WTC11 (cell line): ENCODE data around the gene CCNA2. TPM values are rescaled to one million over a fixed set of nuclear protein-coding genes. Genes with fewer than 3 reads are reported as not detected.

Experiments used
- ATAC-seq: fragments of 200-7000 bp; cut with Tn5 transposase; 2 replicates; pipeline ENCODE4 v1.10.0; 2021; ENCODE audit warnings: mild to moderate bottlenecking, moderate library complexity
- CTCF ChIA-PET: fragments of 300-600 bp; sonication (Branson Sonifier 250); formaldehyde crosslinking; loops from one replicate; lab custom pipeline; 2021; ENCODE audit warnings: antibody characterized with exemption; lab: Charles Lee
- POLR2A ChIA-PET: fragments of 350-600 bp; sonication (Branson Sonifier 250); formaldehyde crosslinking; loops from one replicate; lab custom pipeline; 2021; ENCODE audit warnings: antibody characterized with exemption; lab: Charles Lee
- DNase-seq: peaks from one replicate; pipeline ENCODE4 v3.0.0; 2021; ENCODE audit warnings: low spot score
- H3K27ac Mint-ChIP-seq: 2 replicates; pipeline ENCODE4 v1.8.0; 2021; ENCODE audit warnings: mixed read lengths
- H3K27me3 Mint-ChIP-seq: 2 replicates; pipeline ENCODE4 v1.8.0; 2021; ENCODE audit warnings: low read depth, mild to moderate bottlenecking, moderate library complexity, mixed read lengths
- H3K36me3 Mint-ChIP-seq: 2 replicates; pipeline ENCODE4 v1.8.0; 2021; ENCODE audit warnings: mixed read lengths
- H3K4me1 Mint-ChIP-seq: 2 replicates; pipeline ENCODE4 v1.8.0; 2022; ENCODE audit warnings: mixed read lengths
- H3K4me3 Mint-ChIP-seq: 2 replicates; pipeline ENCODE4 v1.8.0; 2021; ENCODE audit warnings: mild to moderate bottlenecking, moderate library complexity, mixed read lengths
- H3K9me3 Mint-ChIP-seq: 2 replicates; pipeline ENCODE4 v1.8.0; 2021; ENCODE audit warnings: mixed read lengths
- CREM ChIP-seq: sonication (generic); formaldehyde crosslinking; IDR thresholded peaks from 2 replicates; pipeline ENCODE4 v1.8.1; 2022; ENCODE audit warnings: mild to moderate bottlenecking, missing genetic modification reagents, moderate library complexity
- GABPB1 ChIP-seq: sonication (generic); formaldehyde crosslinking; IDR thresholded peaks from 2 replicates; pipeline ENCODE4 v1.8.1; 2023; ENCODE audit warnings: mild to moderate bottlenecking, missing genetic modification reagents
- GTF2I ChIP-seq: fragments of 250-450 bp; sonication (Bioruptor Pico); conservative IDR thresholded peaks from 2 replicates; pipeline ENCODE4 v1.4.0; 2021; ENCODE audit warnings: mild to moderate bottlenecking
- HMGA2 ChIP-seq: fragments of 250-450 bp; sonication (Bioruptor Pico); IDR thresholded peaks from 2 replicates; pipeline ENCODE4 v1.4.0; 2021; ENCODE audit warnings: mild to moderate bottlenecking, moderate library complexity
- KAT7 ChIP-seq: sonication (generic); formaldehyde crosslinking; IDR thresholded peaks from 2 replicates; pipeline ENCODE4 v1.8.1; 2023; ENCODE audit warnings: missing genetic modification reagents, mild to moderate bottlenecking, borderline replicate concordance
- MYBL2 ChIP-seq: sonication (generic); formaldehyde crosslinking; IDR thresholded peaks from 2 replicates; pipeline ENCODE4 v1.8.1; 2023; ENCODE audit warnings: mild to moderate bottlenecking, moderate library complexity, missing genetic modification reagents
- RORB ChIP-seq: fragments of 250-450 bp; sonication (Bioruptor Pico); IDR thresholded peaks from 2 replicates; pipeline ENCODE4 v1.9.0; 2021; ENCODE audit warnings: mild to moderate bottlenecking
- SMAD3 ChIP-seq: sonication (generic); formaldehyde crosslinking; IDR thresholded peaks from 2 replicates; pipeline ENCODE4 v1.8.0; 2022; ENCODE audit warnings: missing genetic modification reagents, mild to moderate bottlenecking, borderline replicate concordance
- SP1 ChIP-seq: sonication (generic); formaldehyde crosslinking; conservative IDR thresholded peaks from 2 replicates; pipeline ENCODE4 v1.8.1; 2022; ENCODE audit warnings: missing genetic modification reagents
- TEAD1 ChIP-seq: sonication (generic); formaldehyde crosslinking; IDR thresholded peaks from 2 replicates; pipeline ENCODE4 v1.8.0; 2022; ENCODE audit warnings: mild to moderate bottlenecking, missing genetic modification reagents
- ZNF671 ChIP-seq: fragments of 250-450 bp; sonication (Bioruptor Pico); IDR thresholded peaks from 2 replicates; pipeline ENCODE4 v1.8.0; 2021; ENCODE audit warnings: mild to moderate bottlenecking
- total RNA-seq: library from RNA; stranded (reverse); gene quantifications from 3 replicates; pipeline ENCODE4 v1.2.3, GENCODE V29; 2021
- TF ChIP-seq, protein P1 (sequence below): sonication (generic); formaldehyde crosslinking; IDR thresholded peaks from 2 replicates; pipeline ENCODE4 v1.8.0; 2023; ENCODE audit warnings: mild to moderate bottlenecking, missing genetic modification reagents
- TF ChIP-seq, protein P2 (sequence below): sonication (generic); formaldehyde crosslinking; IDR thresholded peaks from 2 replicates; pipeline ENCODE4 v1.8.1; 2022; ENCODE audit warnings: mild to moderate bottlenecking, moderate library complexity, missing genetic modification reagents
- TF ChIP-seq, protein P3 (sequence below): sonication (generic); formaldehyde crosslinking; IDR thresholded peaks from 2 replicates; pipeline ENCODE4 v1.8.1; 2023; ENCODE audit warnings: mild to moderate bottlenecking, missing genetic modification reagents
- TF ChIP-seq, protein P4 (sequence below): sonication (generic); formaldehyde crosslinking; IDR thresholded peaks from 2 replicates; pipeline ENCODE4 v1.8.0; 2022; ENCODE audit warnings: mild to moderate bottlenecking, missing genetic modification reagents
- TF ChIP-seq, protein P5 (sequence below): fragments of 250-450 bp; sonication (Bioruptor Pico); IDR thresholded peaks from 2 replicates; pipeline ENCODE4 v1.8.0; 2021; ENCODE audit warnings: mild to moderate bottlenecking

Gene CCNA2
- total RNA-seq, 1 experiment from 2014 or later, result 95.1 TPM

DNA sequence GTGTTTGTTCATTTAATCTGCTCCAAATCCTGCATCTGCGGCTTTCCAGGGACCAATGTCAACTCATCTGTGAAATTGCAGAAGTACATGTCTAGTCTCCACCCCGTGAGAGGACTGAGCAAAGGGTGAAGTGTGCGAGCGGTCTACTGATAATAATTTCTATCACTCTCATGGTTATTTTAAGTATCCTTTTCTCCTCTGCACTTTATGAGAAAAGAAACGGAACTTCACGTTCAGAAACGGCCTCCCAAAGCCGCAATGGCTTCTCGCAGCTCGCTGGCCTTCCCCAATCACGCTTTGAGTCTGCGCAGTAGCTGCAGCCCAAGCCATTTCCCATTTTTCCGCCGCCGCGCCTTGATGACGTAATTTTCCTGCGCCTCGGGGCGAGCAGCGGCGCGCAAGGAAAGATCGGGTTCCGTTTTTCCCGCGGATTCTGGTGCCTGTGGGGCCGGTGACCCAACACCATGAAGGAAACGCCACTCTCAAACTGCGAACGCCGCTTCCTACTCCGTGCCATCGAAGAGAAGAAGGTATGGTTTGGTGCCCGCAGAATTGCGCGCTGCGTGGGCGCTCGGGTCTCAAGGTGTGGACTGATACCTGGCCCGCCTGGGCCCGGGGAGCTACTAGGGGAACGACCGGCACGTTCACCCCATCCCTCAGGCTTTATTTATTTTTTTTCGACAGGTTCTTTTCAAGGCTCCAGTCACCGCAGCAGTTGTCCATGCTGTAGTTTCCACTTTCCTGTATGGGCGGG is 22.5 kb downstream of the CCNA2 start, which contains the start of gene EXOSC9 (continued):
- TF ChIP-seq, protein P1, sequence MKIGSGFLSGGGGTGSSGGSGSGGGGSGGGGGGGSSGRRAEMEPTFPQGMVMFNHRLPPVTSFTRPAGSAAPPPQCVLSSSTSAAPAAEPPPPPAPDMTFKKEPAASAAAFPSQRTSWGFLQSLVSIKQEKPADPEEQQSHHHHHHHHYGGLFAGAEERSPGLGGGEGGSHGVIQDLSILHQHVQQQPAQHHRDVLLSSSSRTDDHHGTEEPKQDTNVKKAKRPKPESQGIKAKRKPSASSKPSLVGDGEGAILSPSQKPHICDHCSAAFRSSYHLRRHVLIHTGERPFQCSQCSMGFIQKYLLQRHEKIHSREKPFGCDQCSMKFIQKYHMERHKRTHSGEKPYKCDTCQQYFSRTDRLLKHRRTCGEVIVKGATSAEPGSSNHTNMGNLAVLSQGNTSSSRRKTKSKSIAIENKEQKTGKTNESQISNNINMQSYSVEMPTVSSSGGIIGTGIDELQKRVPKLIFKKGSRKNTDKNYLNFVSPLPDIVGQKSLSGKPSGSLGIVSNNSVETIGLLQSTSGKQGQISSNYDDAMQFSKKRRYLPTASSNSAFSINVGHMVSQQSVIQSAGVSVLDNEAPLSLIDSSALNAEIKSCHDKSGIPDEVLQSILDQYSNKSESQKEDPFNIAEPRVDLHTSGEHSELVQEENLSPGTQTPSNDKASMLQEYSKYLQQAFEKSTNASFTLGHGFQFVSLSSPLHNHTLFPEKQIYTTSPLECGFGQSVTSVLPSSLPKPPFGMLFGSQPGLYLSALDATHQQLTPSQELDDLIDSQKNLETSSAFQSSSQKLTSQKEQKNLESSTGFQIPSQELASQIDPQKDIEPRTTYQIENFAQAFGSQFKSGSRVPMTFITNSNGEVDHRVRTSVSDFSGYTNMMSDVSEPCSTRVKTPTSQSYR (CRISPR knock-in tag), result 0 out of 2 replicates have a peak, but pooled peaks have one; percentile 28
- peak; percentile 61; the same call in 1 of the 2 replicates for TF ChIP-seq SP1
- TF ChIP-seq, protein P2, sequence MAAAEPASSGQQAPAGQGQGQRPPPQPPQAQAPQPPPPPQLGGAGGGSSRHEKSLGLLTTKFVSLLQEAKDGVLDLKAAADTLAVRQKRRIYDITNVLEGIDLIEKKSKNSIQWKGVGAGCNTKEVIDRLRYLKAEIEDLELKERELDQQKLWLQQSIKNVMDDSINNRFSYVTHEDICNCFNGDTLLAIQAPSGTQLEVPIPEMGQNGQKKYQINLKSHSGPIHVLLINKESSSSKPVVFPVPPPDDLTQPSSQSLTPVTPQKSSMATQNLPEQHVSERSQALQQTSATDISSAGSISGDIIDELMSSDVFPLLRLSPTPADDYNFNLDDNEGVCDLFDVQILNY (CRISPR knock-in tag), result peak; percentile 94
- TF ChIP-seq TEAD1 (CRISPR knock-in tag), result peak; percentile 75
- peak; percentile 31; the same call in 1 of the 2 replicates for TF ChIP-seq SMAD3 (CRISPR knock-in tag)
- TF ChIP-seq RORB (CRISPR knock-in tag), result no peak
- TF ChIP-seq, protein P3, sequence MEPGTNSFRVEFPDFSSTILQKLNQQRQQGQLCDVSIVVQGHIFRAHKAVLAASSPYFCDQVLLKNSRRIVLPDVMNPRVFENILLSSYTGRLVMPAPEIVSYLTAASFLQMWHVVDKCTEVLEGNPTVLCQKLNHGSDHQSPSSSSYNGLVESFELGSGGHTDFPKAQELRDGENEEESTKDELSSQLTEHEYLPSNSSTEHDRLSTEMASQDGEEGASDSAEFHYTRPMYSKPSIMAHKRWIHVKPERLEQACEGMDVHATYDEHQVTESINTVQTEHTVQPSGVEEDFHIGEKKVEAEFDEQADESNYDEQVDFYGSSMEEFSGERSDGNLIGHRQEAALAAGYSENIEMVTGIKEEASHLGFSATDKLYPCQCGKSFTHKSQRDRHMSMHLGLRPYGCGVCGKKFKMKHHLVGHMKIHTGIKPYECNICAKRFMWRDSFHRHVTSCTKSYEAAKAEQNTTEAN, result no peak
- TF ChIP-seq CREM, result peak; percentile 100
- TF ChIP-seq GABPB1 (CRISPR knock-in tag), result peak; percentile 61
- TF ChIP-seq, protein P4, sequence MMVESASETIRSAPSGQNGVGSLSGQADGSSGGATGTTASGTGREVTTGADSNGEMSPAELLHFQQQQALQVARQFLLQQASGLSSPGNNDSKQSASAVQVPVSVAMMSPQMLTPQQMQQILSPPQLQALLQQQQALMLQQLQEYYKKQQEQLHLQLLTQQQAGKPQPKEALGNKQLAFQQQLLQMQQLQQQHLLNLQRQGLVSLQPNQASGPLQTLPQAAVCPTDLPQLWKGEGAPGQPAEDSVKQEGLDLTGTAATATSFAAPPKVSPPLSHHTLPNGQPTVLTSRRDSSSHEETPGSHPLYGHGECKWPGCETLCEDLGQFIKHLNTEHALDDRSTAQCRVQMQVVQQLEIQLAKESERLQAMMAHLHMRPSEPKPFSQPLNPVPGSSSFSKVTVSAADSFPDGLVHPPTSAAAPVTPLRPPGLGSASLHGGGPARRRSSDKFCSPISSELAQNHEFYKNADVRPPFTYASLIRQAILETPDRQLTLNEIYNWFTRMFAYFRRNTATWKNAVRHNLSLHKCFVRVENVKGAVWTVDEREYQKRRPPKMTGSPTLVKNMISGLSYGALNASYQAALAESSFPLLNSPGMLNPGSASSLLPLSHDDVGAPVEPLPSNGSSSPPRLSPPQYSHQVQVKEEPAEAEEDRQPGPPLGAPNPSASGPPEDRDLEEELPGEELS (CRISPR knock-in tag), result peak; percentile 61

DNA sequence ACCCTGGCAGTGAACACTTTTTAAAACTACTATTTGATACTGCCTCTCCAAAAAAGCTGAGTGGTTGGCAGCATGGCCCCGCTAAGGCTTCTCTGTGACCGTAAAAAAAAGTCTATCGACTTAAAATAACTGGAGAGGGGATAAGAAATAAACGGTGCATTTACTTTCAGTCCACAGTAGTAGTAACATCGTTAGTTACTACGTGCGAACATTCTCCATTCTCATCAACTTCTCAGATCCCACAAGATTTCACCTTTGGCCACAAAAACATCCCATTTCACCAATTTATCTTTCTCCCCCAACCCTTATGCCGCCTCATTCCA is 23.1 kb downstream of the CCNA2 start:
- CTCF ChIA-PET, result no interaction called here
- DNase-seq (no peak), ATAC-seq (no peak)
- H3K9me3 Mint-ChIP-seq, result no peaks in the 10 kb centered on the region
- peak overlapping the region; percentile 97 for H3K27ac Mint-ChIP-seq
- H3K4me3 Mint-ChIP-seq, result peak overlapping the region; percentile 81
- peaks cover 24% of the 10 kb centered on the region for H3K4me1 Mint-ChIP-seq
- peaks cover 20% of the 10 kb centered on the region for H3K36me3 Mint-ChIP-seq
- H3K27me3 Mint-ChIP-seq, result no peaks in the 10 kb centered on the region
- TF ChIP-seq GTF2I (CRISPR knock-in tag), result no peak
- TF ChIP-seq, protein P5, sequence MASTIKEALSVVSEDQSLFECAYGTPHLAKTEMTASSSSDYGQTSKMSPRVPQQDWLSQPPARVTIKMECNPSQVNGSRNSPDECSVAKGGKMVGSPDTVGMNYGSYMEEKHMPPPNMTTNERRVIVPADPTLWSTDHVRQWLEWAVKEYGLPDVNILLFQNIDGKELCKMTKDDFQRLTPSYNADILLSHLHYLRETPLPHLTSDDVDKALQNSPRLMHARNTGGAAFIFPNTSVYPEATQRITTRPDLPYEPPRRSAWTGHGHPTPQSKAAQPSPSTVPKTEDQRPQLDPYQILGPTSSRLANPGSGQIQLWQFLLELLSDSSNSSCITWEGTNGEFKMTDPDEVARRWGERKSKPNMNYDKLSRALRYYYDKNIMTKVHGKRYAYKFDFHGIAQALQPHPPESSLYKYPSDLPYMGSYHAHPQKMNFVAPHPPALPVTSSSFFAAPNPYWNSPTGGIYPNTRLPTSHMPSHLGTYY (CRISPR knock-in tag), result no peak
- no peak for TF ChIP-seq MYBL2
- TF ChIP-seq KAT7 (CRISPR knock-in tag), result no peak
- 0 out of 2 replicates have a peak, but pooled peaks have one; percentile 42 for TF ChIP-seq ZNF671 (CRISPR knock-in tag)
- no peak for TF ChIP-seq HMGA2 (CRISPR knock-in tag)
- TF ChIP-seq, all 79 proteins: peak for 1
- POLR2A ChIA-PET, result interaction anchor here (1.0 to 1.3 kb wide), 3 partner anchors 15 to 107 kb away, joined by 3 read pairs; partner anchors contain the start of gene BBS7
